Stimulated activated effector memory CD8-positive, alpha-beta T cell treated with anti-CD3 and anti-CD28 coated beads, Interleukin-12 subunit alpha, Interleukin-12 subunit beta, amount 100 ng/mL, for 72 hours (primary cell): ENCODE results near the gene SPDYE3.
"Not testable (repeated sequence)": the region's sequence is repeated elsewhere in the genome, so short reads cannot be mapped to it uniquely, and the experiment has no call there.

Experiments used
- ATAC-seq: fragments of 150-1000 bp; cut with Tn5 transposase; 2 replicates; pipeline ENCODE4 v1.10.0; 2021
- DNase-seq, 2 donors: peaks; one replicate each; pipeline ENCODE4 v3.0.0; 2021 to 2022; ENCODE audit warnings: low spot score in 2 of 2
- H3K27ac Mint-ChIP-seq: one replicate; pipeline ENCODE4 v1.8.0; 2022; ENCODE audit warnings: mild to moderate bottlenecking, mixed read lengths
- H3K36me3 Mint-ChIP-seq: one replicate; pipeline ENCODE4 v1.8.0; 2022; ENCODE audit warnings: mild to moderate bottlenecking, mixed read lengths
- H3K4me1 Mint-ChIP-seq: one replicate; pipeline ENCODE4 v1.8.0; 2022; ENCODE audit warnings: mixed read lengths
- H3K4me3 Mint-ChIP-seq: one replicate; pipeline ENCODE4 v1.8.0; 2022; ENCODE audit warnings: mild to moderate bottlenecking, mixed read lengths
- H3K9me3 Mint-ChIP-seq: one replicate; pipeline ENCODE4 v1.8.0; 2022; ENCODE audit warnings: mixed read lengths

SPDYE3 gene

GRCh38 chr7:100307402-100307801 lies at the start of gene SPDYE3:
TSS of gene SPDYE3 (plus strand) at chr7:100307702. CDS start at chr7:100307886, 184 bp downstream.
- DNase-seq, ATAC-seq, H3K4me1 Mint-ChIP-seq: not testable (repeated sequence)

GRCh38 chr7:100259984-100260383 lies 47.5 kb upstream of the SPDYE3 start:
- H3K27ac Mint-ChIP-seq, DNase-seq: not testable (repeated sequence)
- peaks cover 20% of the 10 kb centered on the region for H3K36me3 Mint-ChIP-seq

More at GRCh38 chr7:100307402-100307801, at the start of gene SPDYE3:
- peak within 1 kb of the TSS; percentile 60 for H3K27ac Mint-ChIP-seq
- H3K36me3 Mint-ChIP-seq, H3K4me3 Mint-ChIP-seq, H3K9me3 Mint-ChIP-seq: not testable (repeated sequence)

GRCh38 chr7:100262896-100263295 lies 44.6 kb upstream of the SPDYE3 start:
- ATAC-seq, H3K4me3 Mint-ChIP-seq, H3K9me3 Mint-ChIP-seq, H3K27ac Mint-ChIP-seq, DNase-seq: not testable (repeated sequence)
- Mint-ChIP-seq H3K36me3 (peaks cover 15% of the 10 kb centered on the region), H3K4me1 (peaks cover 15% of the 10 kb centered on the region)

More at GRCh38 chr7:100259984-100260383, 47.5 kb upstream of the SPDYE3 start:
- not testable (repeated sequence) for H3K4me1 Mint-ChIP-seq, H3K4me3 Mint-ChIP-seq, H3K9me3 Mint-ChIP-seq, ATAC-seq

GRCh38 chr7:100264223-100264622 lies 43.3 kb upstream of the SPDYE3 start:
- H3K36me3 Mint-ChIP-seq, result peaks cover 15% of the 10 kb centered on the region
- not testable (repeated sequence) for H3K9me3 Mint-ChIP-seq, DNase-seq, H3K27ac Mint-ChIP-seq, ATAC-seq, H3K4me3 Mint-ChIP-seq
- H3K4me1 Mint-ChIP-seq, result peaks cover 21% of the 10 kb centered on the region

GRCh38 chr7:100264669-100265165 lies 42.8 kb upstream of the SPDYE3 start:
- H3K9me3 Mint-ChIP-seq, ATAC-seq, H3K4me3 Mint-ChIP-seq, DNase-seq, H3K27ac Mint-ChIP-seq: not testable (repeated sequence)
- Mint-ChIP-seq H3K4me1 (peaks cover 21% of the 10 kb centered on the region), H3K36me3 (peaks cover 15% of the 10 kb centered on the region)

GRCh38 chr7:100265851-100266250 lies 41.7 kb upstream of the SPDYE3 start:
- not testable (repeated sequence) for H3K9me3 Mint-ChIP-seq, DNase-seq, ATAC-seq, H3K4me3 Mint-ChIP-seq
- peaks cover 26% of the 10 kb centered on the region for H3K4me1 Mint-ChIP-seq
- peaks cover 15% of the 10 kb centered on the region for H3K36me3 Mint-ChIP-seq
- H3K27ac Mint-ChIP-seq, result peak overlapping the region; percentile 30

- H3K4me1 Mint-ChIP-seq, result peaks cover 30% of the 10 kb centered on the region
- H3K4me3 Mint-ChIP-seq, result no peak overlapping the region
- H3K27ac Mint-ChIP-seq, result no peak overlapping the region
These were observed 40.7 kb upstream of the SPDYE3 start for GRCh38 chr7:100266576-100267354.

GRCh38 chr7:100267648-100268047 lies 39.9 kb upstream of the SPDYE3 start:
- H3K36me3 Mint-ChIP-seq, result peaks cover 6% of the 10 kb centered on the region
- no peak overlapping the region for H3K4me3 Mint-ChIP-seq
- ATAC-seq, result no peak
- no peak overlapping the region for H3K27ac Mint-ChIP-seq
- no peaks in the 10 kb centered on the region for H3K9me3 Mint-ChIP-seq
- peaks cover 24% of the 10 kb centered on the region for H3K4me1 Mint-ChIP-seq
- no peak for DNase-seq

More at GRCh38 chr7:100266576-100267354, 40.7 kb upstream of the SPDYE3 start:
- ATAC-seq, result no peak
- Mint-ChIP-seq H3K9me3 (no peaks in the 10 kb centered on the region), H3K36me3 (peaks cover 8% of the 10 kb centered on the region)
- no peak for DNase-seq

GRCh38 chr7:100268882-100269281 lies 38.6 kb upstream of the SPDYE3 start:
- not testable (repeated sequence) for H3K9me3 Mint-ChIP-seq, H3K36me3 Mint-ChIP-seq, ATAC-seq, H3K4me3 Mint-ChIP-seq, H3K27ac Mint-ChIP-seq, DNase-seq
- H3K4me1 Mint-ChIP-seq, result peaks cover 24% of the 10 kb centered on the region

GRCh38 chr7:100269306-100270045 lies 38.0 kb upstream of the SPDYE3 start:
- H3K4me1 Mint-ChIP-seq, result peaks cover 24% of the 10 kb centered on the region
- H3K4me3 Mint-ChIP-seq, result peak overlapping the region; percentile 64

GRCh38 chr7:100270046-100270918 lies 37.2 kb upstream of the SPDYE3 start:
- not testable (repeated sequence) for H3K36me3 Mint-ChIP-seq, DNase-seq, H3K9me3 Mint-ChIP-seq, ATAC-seq
- H3K4me1 Mint-ChIP-seq, result peaks cover 24% of the 10 kb centered on the region
- H3K4me3 Mint-ChIP-seq, result peak overlapping the region; percentile 64
- peak overlapping the region; percentile 67 for H3K27ac Mint-ChIP-seq

More at GRCh38 chr7:100269306-100270045, 38.0 kb upstream of the SPDYE3 start:
- ATAC-seq, DNase-seq, H3K9me3 Mint-ChIP-seq, H3K36me3 Mint-ChIP-seq, H3K27ac Mint-ChIP-seq: not testable (repeated sequence)

- ATAC-seq, DNase-seq: not testable (repeated sequence)
These were observed 36.4 kb upstream of the SPDYE3 start for GRCh38 chr7:100270941-100271593.

GRCh38 chr7:100271716-100272537 lies 35.6 kb upstream of the SPDYE3 start:
- H3K4me1 Mint-ChIP-seq, result peaks cover 19% of the 10 kb centered on the region
- peak; percentile 97 for ATAC-seq
- DNase-seq, result peak; percentile 98
- H3K4me3 Mint-ChIP-seq, result peak overlapping the region; percentile 64
- peaks cover 8% of the 10 kb centered on the region for H3K36me3 Mint-ChIP-seq
- H3K9me3 Mint-ChIP-seq, result no peaks in the 10 kb centered on the region
- H3K27ac Mint-ChIP-seq, result peak overlapping the region; percentile 67

More at GRCh38 chr7:100270941-100271593, 36.4 kb upstream of the SPDYE3 start:
- H3K4me1 Mint-ChIP-seq, result peaks cover 24% of the 10 kb centered on the region
- H3K27ac Mint-ChIP-seq, result peak overlapping the region; percentile 67
- not testable (repeated sequence) for H3K9me3 Mint-ChIP-seq, H3K36me3 Mint-ChIP-seq
- peak overlapping the region; percentile 64 for H3K4me3 Mint-ChIP-seq
